Stimulated activated CD4-positive, alpha-beta T cell treated with anti-CD3 and anti-CD28 coated beads, TNF-alpha, amount 100 ng/mL, for 4 hours (primary cell): ENCODE data around the gene LPAR3.
"Not testable (repeated sequence)": the region's sequence is repeated elsewhere in the genome, so short reads cannot be mapped to it uniquely, and the experiment has no call there.

Source experiments
- DNase-seq, 3 experiments: peaks; one replicate each; pipeline ENCODE4 v3.0.0-alpha.2; 2020; ENCODE audit warnings: low read depth in 3 of 3

Gene LPAR3

GRCh38 chr1:84902727-84903126 is 9.7 kb upstream of the LPAR3 start:
- not testable (repeated sequence) for DNase-seq

- DNase-seq: no peak
Measured at GRCh38 chr1:84899969-84900368, 7.0 kb upstream of the LPAR3 start.

DNA sequence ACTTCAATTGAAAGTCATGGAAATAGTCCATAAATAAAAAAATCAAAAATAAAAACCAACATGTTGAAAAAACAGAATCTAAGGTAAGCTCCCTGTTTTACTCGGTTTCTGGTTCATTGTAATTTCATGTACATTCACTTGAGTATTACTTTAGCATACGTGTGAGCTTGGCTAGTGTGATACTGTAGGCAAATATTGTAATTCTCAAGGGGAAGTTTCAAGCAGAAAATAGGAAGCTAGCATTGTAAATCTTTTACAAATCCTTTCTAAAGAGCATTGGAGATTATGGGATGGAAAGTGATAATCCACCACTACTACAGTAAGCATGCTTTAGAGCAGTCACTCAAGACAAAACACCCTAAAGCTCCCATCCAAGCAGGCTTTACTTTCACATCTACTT is 3.3 kb upstream of the LPAR3 start:
- no peak for DNase-seq

DNA sequence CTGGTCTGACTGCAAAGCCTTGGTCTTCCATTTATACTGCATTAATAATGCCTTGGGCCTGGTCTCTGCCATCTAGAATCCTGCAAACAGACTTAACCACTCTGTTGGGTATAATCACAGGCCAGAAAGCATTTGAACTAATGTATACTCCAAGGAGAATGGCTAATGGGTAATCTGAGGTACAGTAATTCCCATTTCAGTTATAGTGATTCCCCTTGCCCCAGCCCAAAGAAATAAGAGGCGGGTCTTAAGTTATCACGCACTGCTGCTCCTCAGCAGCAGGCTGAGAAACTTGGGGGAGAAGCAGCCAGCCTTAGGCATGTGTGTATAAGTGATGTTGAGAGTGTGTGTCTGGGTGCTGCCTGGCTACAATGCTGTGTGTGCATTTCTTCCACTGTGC is 2.4 kb downstream of the LPAR3 start:
- DNase-seq: no peak

- DNase-seq: no peak
Measured at GRCh38 chr1:84889437-84889836, 3.6 kb downstream of the LPAR3 start.

DNA sequence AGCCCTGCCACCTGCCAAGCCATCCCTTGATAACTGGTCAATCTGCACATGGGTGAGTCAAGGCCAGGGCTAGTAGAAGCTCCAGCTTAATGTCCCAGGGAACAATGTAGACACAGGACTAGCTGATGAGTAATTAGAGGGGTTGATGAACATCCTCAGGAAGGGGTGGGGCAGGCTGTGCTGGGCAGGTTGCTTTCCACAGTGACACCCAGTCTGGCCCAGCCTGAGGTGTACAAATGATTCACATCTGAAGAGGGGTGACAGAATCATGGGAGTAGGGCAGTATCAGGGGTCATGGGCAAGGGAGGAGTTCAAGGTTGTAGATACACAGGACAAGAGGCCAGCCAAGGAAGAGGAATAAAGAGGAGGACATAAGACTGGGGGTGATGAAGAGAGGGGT is 4.3 kb downstream of the LPAR3 start:
- DNase-seq: peak in 2 of 3 experiments; percentile 21 to 23

DNA sequence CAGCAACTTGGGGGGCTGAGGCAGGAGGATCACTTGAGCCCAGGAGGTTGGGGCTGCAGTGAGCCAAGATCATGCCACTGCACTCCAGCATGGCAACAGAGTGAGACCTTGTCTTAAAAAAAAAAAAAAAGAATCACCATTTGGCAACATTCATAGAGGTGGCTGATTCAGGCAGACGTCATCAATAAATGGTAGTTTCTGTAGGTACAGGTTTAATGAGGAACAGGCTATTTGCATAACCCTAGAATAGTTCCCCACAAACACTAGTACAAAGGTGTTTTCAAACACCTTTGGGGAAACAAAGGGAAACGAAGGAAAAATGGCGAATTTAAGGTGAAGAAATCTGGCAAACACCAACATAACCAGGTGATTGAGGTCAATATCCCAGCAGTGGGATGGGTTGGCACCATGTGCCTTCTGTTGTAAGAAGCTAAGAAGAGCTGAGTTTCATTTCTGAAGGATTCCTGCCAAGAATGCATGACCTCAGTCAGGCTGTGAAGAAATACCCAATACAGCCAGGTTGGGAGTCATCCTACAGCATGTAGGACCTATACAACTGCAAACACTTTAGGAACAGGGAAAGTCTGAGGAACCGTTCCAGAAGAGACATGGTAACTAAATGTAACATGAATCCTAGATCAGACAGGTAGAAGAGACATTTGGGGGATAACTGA is 5.6 kb downstream of the LPAR3 start:
- DNase-seq: no peak

- no peak for DNase-seq
Measured at GRCh38 chr1:84885469-84885868, 7.5 kb downstream of the LPAR3 start.

GRCh38 chr1:84884671-84885389 is 8.2 kb downstream of the LPAR3 start:
- no peak for DNase-seq

DNA sequence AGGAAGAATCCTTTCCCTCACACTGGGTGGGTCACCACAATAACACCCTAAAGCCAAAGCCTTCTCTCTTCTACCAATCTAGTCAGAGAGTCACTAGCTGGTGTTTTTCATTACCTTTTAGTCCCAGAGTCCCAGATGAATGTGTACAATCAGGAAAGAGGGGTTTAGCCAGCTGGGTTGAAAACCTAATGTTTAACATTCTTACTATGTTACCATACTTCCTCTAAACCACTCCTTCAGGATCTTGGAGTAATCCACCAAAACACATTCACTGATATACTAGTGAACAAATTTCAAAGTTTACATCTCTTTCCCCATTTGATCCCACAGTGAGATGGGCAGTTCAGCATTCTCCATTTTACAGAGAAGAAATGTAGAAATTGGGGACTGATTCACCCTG is 9.7 kb downstream of the LPAR3 start:
- no peak for DNase-seq

GRCh38 chr1:84877592-84877991 is 15.4 kb downstream of the LPAR3 start:
- DNase-seq: no peak

DNA sequence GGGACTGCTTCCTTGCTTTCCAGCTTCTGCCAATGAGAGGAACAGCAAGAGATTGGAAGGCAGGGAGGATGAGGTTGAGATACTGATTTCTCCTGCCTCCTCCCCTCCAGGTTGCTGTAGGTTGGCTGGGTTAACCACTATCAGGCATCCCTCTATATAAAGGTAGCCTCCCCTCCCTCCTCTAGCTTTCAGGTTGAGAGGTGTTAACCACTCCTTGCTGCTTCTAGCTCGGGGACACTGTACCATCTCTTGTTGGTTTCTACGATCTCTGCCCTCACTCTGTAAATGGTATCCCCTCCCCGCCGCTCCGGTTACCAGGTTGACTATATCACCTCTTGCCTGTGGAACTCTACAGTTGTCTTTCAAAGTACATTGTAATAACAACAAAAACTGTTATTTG is 16.7 kb downstream of the LPAR3 start:
- no peak for DNase-seq

DNA sequence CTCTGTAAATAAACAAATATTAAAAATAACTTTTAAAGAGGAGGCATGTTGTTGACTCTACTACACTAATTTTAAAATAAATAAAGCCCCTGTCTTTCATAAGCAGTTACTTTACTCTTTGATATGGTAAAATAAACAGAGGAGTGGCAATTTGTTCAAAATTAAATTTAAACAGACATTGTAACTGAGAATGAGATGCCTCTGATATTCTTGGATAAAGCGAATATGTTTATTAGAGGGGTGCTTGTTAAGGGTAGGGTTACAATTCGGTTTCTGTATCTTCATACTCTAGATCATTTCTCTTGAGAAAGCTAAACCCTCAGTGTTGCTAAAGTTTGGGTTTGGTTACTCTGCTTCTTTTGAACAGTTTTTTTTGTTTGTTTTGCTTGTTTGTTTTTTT is 19.6 kb downstream of the LPAR3 start:
- DNase-seq: no peak

DNA sequence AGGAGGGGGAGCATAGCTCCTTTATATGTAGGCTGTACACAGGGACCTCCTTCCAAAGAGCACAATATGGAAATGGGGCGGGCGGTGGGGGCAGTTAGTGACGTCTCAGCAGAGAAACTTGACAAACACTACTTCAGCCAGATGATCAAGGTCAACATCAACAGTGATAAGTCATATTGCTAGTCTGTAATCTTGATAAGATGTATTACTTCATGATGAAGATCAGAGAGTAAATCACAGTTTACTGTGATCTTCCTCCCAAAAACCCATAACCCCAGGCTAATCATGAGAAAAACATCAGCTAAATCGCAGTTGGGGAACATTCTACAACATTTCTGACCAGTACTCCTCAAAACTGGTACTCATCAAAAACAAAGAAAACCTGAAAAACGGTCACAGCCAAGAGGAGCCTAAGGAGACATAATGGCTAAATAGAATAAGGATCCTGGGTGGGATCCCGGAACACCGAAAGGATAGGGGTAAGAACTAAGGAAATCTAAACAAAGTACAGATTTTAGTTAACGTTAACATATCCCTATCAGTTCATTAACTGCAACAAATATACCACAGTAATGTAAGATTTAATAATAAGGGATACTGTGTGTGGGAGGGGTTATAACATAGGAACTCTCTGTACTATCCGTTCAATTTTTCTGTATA is 20.2 kb downstream of the LPAR3 start:
- no peak for DNase-seq

DNA sequence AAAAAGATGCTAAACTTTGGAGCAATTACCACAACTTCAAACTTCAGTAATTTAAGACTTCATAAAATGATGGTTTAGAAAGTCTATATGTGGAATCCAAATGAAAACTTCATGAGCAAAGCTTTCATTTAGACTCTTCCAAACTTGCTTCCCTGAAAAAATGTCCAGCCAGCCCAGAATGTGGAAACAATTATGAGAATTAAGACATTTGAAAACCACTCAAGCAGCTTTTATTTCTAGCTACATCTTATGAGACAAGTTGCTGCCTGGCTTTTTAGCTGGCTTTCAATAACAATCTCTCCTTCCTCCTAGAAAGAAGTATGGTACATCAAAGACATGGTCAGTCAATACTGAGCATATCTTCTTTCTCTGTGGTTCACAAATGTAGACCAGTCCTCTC is 21.8 kb downstream of the LPAR3 start:
- no peak for DNase-seq

- DNase-seq: no peak
Measured at GRCh38 chr1:84870591-84870990, 22.4 kb downstream of the LPAR3 start.

- DNase-seq: no peak
Measured at GRCh38 chr1:84869720-84870119, 23.3 kb downstream of the LPAR3 start.

DNA sequence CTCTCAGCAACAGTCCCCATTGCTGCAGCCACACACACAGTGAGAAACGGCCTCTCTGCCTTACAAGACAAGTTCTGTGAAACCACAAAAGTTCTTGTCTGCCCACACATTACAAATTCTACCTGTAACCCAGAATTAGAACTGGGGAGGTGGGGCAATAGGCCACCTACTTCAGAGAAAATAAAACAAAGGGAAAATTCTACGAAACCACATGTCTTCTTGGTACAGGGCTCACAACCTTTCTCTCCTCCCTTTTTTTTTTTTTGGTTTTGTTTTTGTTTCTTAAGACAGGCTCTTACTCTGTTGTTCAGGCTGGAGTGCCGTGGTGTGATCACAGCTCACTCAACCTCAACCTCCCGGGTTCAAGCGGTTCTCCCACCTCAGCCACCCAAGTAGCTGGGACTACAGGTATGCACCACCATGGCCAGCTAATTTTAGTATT is 30.2 kb downstream of the LPAR3 start:
- DNase-seq: peak in 2 of 3 experiments; percentile 19 to 40

- DNase-seq: no peak
Measured at GRCh38 chr1:84861988-84862644, 30.9 kb downstream of the LPAR3 start.

- no peak for DNase-seq
Measured at GRCh38 chr1:84861516-84861915, 31.5 kb downstream of the LPAR3 start.

- DNase-seq: no peak
Measured at GRCh38 chr1:84859866-84860265, 33.1 kb downstream of the LPAR3 start.

DNA sequence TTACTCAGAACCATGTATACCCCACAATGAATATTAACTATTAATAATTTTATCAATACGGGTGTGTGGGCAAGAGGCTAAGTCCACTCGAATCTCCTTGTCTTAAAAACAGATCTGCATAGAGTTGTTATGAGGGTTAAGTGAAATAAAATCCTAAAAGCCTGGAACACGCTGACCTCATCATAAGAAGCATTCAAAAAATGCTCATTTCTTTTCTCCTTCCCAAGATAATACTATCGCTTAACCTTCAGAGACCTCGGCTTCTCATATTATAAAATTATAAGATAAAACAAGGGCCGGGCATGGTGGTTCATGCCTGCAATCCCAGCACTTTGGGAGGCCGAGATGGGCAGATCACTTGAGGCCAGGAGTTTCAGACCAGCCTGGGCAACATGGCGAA is 35.1 kb downstream of the LPAR3 start:
- no peak for DNase-seq
